Measurements from ENCODE around the gene TNKS2. TPM values are rescaled to one million over a fixed set of nuclear protein-coding genes. Genes with fewer than 3 reads are reported as not detected.

The TNKS2 gene
- total RNA-seq, 2 experiments from 2014 or later: 22.1 to 22.8 TPM

DNA sequence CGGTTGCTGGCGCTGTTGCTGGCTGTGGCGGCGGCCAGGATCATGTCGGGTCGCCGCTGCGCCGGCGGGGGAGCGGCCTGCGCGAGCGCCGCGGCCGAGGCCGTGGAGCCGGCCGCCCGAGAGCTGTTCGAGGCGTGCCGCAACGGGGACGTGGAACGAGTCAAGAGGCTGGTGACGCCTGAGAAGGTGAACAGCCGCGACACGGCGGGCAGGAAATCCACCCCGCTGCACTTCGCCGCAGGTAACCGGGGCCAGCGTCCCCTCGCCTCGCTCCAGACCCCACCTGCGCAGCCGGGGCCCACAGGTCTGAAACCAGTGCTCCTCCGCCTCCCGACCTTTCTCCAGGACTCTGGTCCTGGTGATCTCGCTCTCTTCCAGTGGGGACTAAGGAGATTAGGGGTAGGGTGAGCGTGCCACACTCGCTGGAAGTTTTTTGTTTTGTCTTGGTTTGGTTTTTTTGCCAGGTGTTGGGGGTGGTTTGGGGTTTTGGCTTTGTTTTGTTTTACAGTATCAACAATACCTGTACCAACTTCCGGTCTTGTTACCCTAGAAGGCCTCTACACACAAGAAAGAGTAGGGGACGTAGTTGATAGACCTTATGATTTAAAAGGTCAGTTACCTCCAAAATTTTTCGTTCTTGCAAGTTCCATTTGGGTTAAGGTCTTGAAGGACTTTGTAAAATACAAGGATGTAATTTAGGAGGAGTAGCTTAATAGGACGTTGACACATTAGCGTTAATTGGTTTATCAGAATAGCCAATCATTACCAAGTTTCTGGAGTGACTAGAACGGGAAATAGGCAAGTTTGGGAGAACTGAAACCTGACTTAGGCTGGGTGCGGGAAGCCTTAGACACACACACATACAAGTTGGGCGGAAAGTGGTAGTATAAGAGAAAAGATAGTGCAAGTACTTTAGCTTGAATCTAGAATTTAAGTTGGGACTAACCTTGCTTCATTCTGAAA is 704 bp downstream of the TNKS2 start:
- Mint-ChIP-seq H3K9me3 (no peaks in the 10 kb centered on the region), H3K4me1 (ENCODE audit: low read depth) (peaks cover 58% of the 10 kb centered on the region), H3K4me3 (peak overlapping the region; percentile 89), H3K36me3 (ENCODE audit: low read depth) (peaks cover 30% of the 10 kb centered on the region), H3K27ac (peak overlapping the region; percentile 96), H3K27me3 (no peaks in the 10 kb centered on the region)
- intact Hi-C loops (cut with micrococcal nuclease): no loop called here
- ATAC-seq (peak; percentile 14), DNase-seq (peak; percentile 61)
- ChIA-PET POLR2A (interaction anchor here (0.6 to 2.2 kb wide), 8 partner anchors 9 to 164 kb away, joined by 3 to 7 read pairs (median 3); partner anchors contain the start of gene BTAF1), CTCF (interaction anchor here (1.3 to 1.7 kb wide), 2 partner anchors 14 to 40 kb away, joined by 5 to 6 read pairs; no protein-coding TSS in a partner anchor)
- TF ChIP-seq, protein P1, sequence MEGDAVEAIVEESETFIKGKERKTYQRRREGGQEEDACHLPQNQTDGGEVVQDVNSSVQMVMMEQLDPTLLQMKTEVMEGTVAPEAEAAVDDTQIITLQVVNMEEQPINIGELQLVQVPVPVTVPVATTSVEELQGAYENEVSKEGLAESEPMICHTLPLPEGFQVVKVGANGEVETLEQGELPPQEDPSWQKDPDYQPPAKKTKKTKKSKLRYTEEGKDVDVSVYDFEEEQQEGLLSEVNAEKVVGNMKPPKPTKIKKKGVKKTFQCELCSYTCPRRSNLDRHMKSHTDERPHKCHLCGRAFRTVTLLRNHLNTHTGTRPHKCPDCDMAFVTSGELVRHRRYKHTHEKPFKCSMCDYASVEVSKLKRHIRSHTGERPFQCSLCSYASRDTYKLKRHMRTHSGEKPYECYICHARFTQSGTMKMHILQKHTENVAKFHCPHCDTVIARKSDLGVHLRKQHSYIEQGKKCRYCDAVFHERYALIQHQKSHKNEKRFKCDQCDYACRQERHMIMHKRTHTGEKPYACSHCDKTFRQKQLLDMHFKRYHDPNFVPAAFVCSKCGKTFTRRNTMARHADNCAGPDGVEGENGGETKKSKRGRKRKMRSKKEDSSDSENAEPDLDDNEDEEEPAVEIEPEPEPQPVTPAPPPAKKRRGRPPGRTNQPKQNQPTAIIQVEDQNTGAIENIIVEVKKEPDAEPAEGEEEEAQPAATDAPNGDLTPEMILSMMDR (IDR thresholded peaks at IDR 0.05): no peak

- POLR2A ChIA-PET: interaction anchor here (0.6 to 2.2 kb wide), 5 partner anchors 8 to 124 kb away, joined by 3 to 7 read pairs (median 5); partner anchors contain the start of gene BTAF1
- CTCF ChIA-PET: interaction anchor here (1.3 kb wide), 1 partner anchor 13 kb away, joined by 5 read pairs; no protein-coding TSS in a partner anchor
- Mint-ChIP-seq H3K27ac (peak overlapping the region; percentile 96), H3K36me3 (ENCODE audit: low read depth) (peaks cover 36% of the 10 kb centered on the region), H3K9me3 (no peaks in the 10 kb centered on the region), H3K27me3 (no peaks in the 10 kb centered on the region), H3K4me3 (peak overlapping the region; percentile 89), H3K4me1 (ENCODE audit: low read depth) (peaks cover 65% of the 10 kb centered on the region)
- TF ChIP-seq, protein P1 (IDR thresholded peaks at IDR 0.05): no peak
- ATAC-seq: no peak
- intact Hi-C loops (cut with micrococcal nuclease): no loop called here
- DNase-seq: no peak
Measured at GRCh38 chr10:91799612-91799975, 1.4 kb downstream of the TNKS2 start.

GRCh38 chr10:91800182-91800581 is 2.0 kb downstream of the TNKS2 start:
- Mint-ChIP-seq H3K4me3 (peak overlapping the region; percentile 89), H3K4me1 (ENCODE audit: low read depth) (peaks cover 64% of the 10 kb centered on the region), H3K9me3 (no peaks in the 10 kb centered on the region), H3K27me3 (no peaks in the 10 kb centered on the region), H3K27ac (peak overlapping the region; percentile 88), H3K36me3 (ENCODE audit: low read depth) (peaks cover 38% of the 10 kb centered on the region)
- TF ChIP-seq, protein P1 (IDR thresholded peaks at IDR 0.05): no peak
- POLR2A ChIA-PET: interaction anchor here (0.7 to 1.4 kb wide), 2 partner anchors 108 to 167 kb away, joined by 3 to 5 read pairs; no protein-coding TSS in a partner anchor
- intact Hi-C loops (cut with micrococcal nuclease): no loop called here
- DNase-seq (no peak), ATAC-seq (no peak)
- CTCF ChIA-PET: interaction anchor here (1.0 to 1.2 kb wide), 2 partner anchors 41 to 113 kb away, joined by 3 to 4 read pairs; no protein-coding TSS in a partner anchor

- Mint-ChIP-seq H3K27ac (no peak overlapping the region), H3K9me3 (no peaks in the 10 kb centered on the region), H3K27me3 (no peaks in the 10 kb centered on the region), H3K4me3 (peak overlapping the region; percentile 89), H3K36me3 (ENCODE audit: low read depth) (peaks cover 41% of the 10 kb centered on the region), H3K4me1 (ENCODE audit: low read depth) (peaks cover 67% of the 10 kb centered on the region)
- POLR2A ChIA-PET: interaction anchor here (0.7 kb wide), 1 partner anchor 166 kb away, joined by 3 read pairs; no protein-coding TSS in a partner anchor
- no peak for DNase-seq
- TF ChIP-seq, protein P1 (IDR thresholded peaks at IDR 0.05): no peak
- no peak for ATAC-seq
- CTCF ChIA-PET: interaction anchor here (1.0 to 1.2 kb wide), 2 partner anchors 42 to 112 kb away, joined by 3 to 4 read pairs; no protein-coding TSS in a partner anchor
- intact Hi-C loops (cut with micrococcal nuclease): no loop called here
Measured at GRCh38 chr10:91800756-91801155, 2.5 kb downstream of the TNKS2 start.
